GM12874 (cell line): ENCODE data around the gene KCNJ5.
A peak's percentile ranks its signal among the peaks of the same experiment; 100 is the strongest.

ENCODE experiments used
- TF ChIP-seq, protein P1 (sequence below): IDR thresholded peaks from 2 replicates; pipeline ENCODE4 v1.5.1; 2011; ENCODE audit warnings: low read depth, mild to moderate bottlenecking, control low read depth, low read length, moderate library complexity; ENCODE audit not compliant: insufficient read depth

Gene KCNJ5

GRCh38 chr11:128904656-128905344 is 13.6 kb downstream of the KCNJ5 start:
- TF ChIP-seq, protein P1, sequence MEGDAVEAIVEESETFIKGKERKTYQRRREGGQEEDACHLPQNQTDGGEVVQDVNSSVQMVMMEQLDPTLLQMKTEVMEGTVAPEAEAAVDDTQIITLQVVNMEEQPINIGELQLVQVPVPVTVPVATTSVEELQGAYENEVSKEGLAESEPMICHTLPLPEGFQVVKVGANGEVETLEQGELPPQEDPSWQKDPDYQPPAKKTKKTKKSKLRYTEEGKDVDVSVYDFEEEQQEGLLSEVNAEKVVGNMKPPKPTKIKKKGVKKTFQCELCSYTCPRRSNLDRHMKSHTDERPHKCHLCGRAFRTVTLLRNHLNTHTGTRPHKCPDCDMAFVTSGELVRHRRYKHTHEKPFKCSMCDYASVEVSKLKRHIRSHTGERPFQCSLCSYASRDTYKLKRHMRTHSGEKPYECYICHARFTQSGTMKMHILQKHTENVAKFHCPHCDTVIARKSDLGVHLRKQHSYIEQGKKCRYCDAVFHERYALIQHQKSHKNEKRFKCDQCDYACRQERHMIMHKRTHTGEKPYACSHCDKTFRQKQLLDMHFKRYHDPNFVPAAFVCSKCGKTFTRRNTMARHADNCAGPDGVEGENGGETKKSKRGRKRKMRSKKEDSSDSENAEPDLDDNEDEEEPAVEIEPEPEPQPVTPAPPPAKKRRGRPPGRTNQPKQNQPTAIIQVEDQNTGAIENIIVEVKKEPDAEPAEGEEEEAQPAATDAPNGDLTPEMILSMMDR, result no peak

- TF ChIP-seq, protein P1, result peak; percentile 32; the same call in 1 of the 2 replicates
Observed at GRCh38 chr11:128905345-128906184, 14.4 kb downstream of the KCNJ5 start.

DNA sequence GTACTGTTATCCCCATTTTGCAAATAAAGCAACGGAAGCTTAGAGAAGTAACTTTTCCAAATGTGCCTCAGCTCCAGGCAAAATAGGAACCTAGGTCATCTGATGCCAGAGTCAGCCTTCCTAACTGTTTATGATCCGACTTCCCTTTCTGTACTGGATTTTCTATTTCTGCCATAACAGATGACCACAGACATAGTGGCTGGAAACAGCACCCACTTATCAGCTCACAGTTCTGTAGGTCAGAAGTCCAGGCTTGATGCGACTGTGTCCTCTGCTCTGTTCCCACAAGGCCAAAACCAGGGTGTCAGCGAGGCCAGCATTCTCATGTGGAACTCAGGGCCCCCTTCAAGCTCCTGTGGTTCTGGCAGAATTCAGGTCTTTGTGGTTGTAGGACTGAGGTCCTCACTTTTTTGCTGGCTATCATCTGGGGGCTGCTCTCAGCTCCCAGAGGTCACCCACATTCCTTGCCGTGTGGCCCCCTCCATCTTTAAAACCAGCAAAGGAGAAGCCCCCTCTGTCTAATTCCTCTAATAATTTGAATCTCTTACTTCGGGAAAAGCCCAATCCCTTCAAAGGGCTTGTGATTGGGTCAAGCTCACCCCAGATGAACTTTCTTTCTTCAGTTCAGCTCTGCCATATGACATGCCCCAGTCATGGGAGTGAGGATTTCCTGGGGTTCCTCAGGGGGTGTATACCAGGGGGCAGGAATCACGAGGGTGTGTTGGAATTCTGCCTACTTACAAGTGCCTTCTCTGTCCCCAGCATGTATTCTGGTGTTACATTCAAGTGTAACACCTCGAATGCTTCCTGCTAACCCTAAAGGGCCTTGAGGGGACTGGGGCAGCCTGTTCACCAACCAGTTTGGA is 15.3 kb downstream of the KCNJ5 start:
- TF ChIP-seq, protein P1, result no peak

- TF ChIP-seq, protein P1, result no peak
Observed at GRCh38 chr11:128907585-128907984, 16.4 kb downstream of the KCNJ5 start.

GRCh38 chr11:128908391-128909246 is 17.5 kb downstream of the KCNJ5 start:
- TF ChIP-seq, protein P1, result no peak

DNA sequence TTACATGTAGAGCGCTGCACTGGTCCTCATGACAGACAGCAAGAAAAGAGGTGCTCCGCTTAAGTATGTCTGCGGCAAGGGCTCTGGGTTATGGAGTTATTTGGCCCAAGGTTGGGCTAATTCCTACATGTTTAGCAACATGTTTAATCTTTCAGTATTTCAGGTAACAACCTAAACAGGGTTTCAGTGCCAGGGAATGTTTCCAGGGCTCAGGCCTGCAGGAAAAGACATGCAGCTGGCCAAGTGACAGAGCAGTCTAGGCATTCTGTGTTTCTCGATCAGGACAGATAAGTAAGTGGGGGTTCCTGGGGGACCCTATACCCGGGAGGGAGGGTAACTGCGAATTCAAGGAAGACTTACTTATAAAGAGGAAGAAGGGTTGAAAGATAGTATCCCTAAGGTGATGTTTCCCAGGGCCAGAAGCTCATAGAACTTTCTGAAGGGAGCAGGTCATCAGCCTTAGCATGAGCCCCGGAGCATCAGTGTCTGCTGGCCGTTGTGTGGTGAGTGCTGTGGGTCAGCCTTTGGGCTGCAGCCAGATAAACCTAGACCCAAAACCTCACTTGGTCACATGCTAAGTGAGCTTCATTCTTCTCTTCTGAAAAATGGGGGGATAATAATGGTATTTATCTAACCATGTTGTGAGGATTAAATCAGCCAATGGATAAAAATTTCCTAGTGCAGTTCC is 18.4 kb downstream of the KCNJ5 start:
- TF ChIP-seq, protein P1, result no peak
